ENCODE data around the gene E4F1.

- TF ChIP-seq, protein P1, sequence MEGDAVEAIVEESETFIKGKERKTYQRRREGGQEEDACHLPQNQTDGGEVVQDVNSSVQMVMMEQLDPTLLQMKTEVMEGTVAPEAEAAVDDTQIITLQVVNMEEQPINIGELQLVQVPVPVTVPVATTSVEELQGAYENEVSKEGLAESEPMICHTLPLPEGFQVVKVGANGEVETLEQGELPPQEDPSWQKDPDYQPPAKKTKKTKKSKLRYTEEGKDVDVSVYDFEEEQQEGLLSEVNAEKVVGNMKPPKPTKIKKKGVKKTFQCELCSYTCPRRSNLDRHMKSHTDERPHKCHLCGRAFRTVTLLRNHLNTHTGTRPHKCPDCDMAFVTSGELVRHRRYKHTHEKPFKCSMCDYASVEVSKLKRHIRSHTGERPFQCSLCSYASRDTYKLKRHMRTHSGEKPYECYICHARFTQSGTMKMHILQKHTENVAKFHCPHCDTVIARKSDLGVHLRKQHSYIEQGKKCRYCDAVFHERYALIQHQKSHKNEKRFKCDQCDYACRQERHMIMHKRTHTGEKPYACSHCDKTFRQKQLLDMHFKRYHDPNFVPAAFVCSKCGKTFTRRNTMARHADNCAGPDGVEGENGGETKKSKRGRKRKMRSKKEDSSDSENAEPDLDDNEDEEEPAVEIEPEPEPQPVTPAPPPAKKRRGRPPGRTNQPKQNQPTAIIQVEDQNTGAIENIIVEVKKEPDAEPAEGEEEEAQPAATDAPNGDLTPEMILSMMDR (IDR thresholded peaks at IDR 0.05; ENCODE audit: borderline replicate concordance, extremely low read depth, low read length, poor library complexity, severe bottlenecking), result no peak
- TF ChIP-seq EZH2 (IDR thresholded peaks at IDR 0.05; ENCODE audit: borderline replicate concordance, low read depth, low read length, severe bottlenecking), result no peak
Measured at GRCh38 chr16:2232094-2232990, 9.0 kb downstream of the E4F1 start.
